Psoas muscle (tissue), 8 donors: ENCODE results near the gene TMCO2. TPM values are rescaled to one million over a fixed set of nuclear protein-coding genes. Genes with fewer than 3 reads are reported as not detected.

Experiments
- ATAC-seq, 4 donors: fragments of 200-7000 bp; cut with Tn5 transposase; one replicate each; pipeline ENCODE4 v1.9.1; 2020; ENCODE audit warnings: moderate library complexity in 3 of 4, mild to moderate bottlenecking in 2 of 4
- DNase-seq, 2 donors: peaks; one replicate each; pipeline ENCODE4 v3.0.0-alpha.2; 2020
- H3K27ac ChIP-seq: fragments of 200-600 bp; one replicate; pipeline ENCODE4 v1.8.0; 2022
- H3K27me3 ChIP-seq, 3 donors: fragments of 200-600 bp in 1 of 3; one replicate each; pipeline versions ENCODE4 v1.6.1 to v1.8.0; 2013 to 2022; ENCODE audit warnings: low read length in 2 of 3, mild to moderate bottlenecking in 2 of 3, moderate library complexity in 1 of 3; ENCODE audit not compliant: insufficient read depth in 3 of 3
- H3K36me3 ChIP-seq, 2 donors: fragments of 200-600 bp in 1 of 2; one replicate each; pipeline versions ENCODE4 v1.6.1 to v1.8.0; 2013 to 2022; ENCODE audit warnings: low read depth in 1 of 2, mild to moderate bottlenecking in 1 of 2, moderate library complexity in 1 of 2; ENCODE audit not compliant: insufficient read depth in 1 of 2
- H3K4me1 ChIP-seq: fragments of 200-600 bp; one replicate; pipeline ENCODE4 v1.8.0; 2022
- H3K4me3 ChIP-seq: fragments of 200-600 bp; one replicate; pipeline ENCODE4 v1.8.0; 2022; ENCODE audit warnings: mild to moderate bottlenecking
- H3K9me3 ChIP-seq: fragments of 200-600 bp; one replicate; pipeline ENCODE4 v1.8.0; 2022
- WGBS, 3 donors: extraction: QIAGEN DNeasy Blood & Tissue Kit; methylation state at CpG; one replicate each; pipeline versions ENCODE4 v1.1.6 to v1.1.7; 2013; 5-methylcytosine and 5-hydroxymethylcytosine counted together
- intact Hi-C, 2 donors: fragments of 100-400 bp; cut with DNase I; formaldehyde crosslinking; loops; one replicate each; pipeline versions ENCODE4 v1.11.0 to v1.14.2; 2022
- long read RNA-seq, 2 donors: library from polyadenylated mRNA; unstranded; transcript quantifications; one replicate each; pipeline ENCODE4 v2.0.0, GENCODE V29; 2021
- polyA plus RNA-seq, 3 donors: library from polyadenylated mRNA; stranded (reverse); fragments of 200-250 nt; gene quantifications; one replicate each; pipeline ENCODE4 v1.2.3, GENCODE V29; 2013
- total RNA-seq, 4 donors: library from RNA; stranded (reverse); fragmentation: NEBNext Ultra II Directional in 2 of 4; extraction: Animal tissue kit (Norgen Biotek cat#: 25700) in 2 of 4; gene quantifications; one replicate each; pipeline versions ENCODE4 v1.2.1 to v1.2.4, GENCODE V29; 2021 to 2023
- TF ChIP-seq, protein P1 (sequence below): fragments of 200-600 bp; IDR thresholded peaks from one replicate; pipeline ENCODE4 v1.8.0; 2022; ENCODE audit warnings: antibody characterized with exemption
- donor health status: healthy with polysubstance abuse.
- donor health status: DM: no; HTN: no; CAD: no; lungs with moderate emphysema.
- donor health status: Bipolar disorder and iron deficiency.
- donor health status: healthy.
- donor health status: DM: yes; HTN: yes; CAD: no.
- donor health status: DM: no; HTN: no; CAD: no.
- donor health status: DM: no; HTN: no; CAD: no.
- donor health status: DM: yes; HTN: yes; CAD: no.

The TMCO2 gene
- total RNA-seq, result not detected
- polyA plus RNA-seq, result under 1 TPM in 1 of 3 donors, not detected in 2; 0.19 TPM
- long read RNA-seq, donor 1, result 0 reads
- long read RNA-seq, donor 2, result 0 reads

DNA sequence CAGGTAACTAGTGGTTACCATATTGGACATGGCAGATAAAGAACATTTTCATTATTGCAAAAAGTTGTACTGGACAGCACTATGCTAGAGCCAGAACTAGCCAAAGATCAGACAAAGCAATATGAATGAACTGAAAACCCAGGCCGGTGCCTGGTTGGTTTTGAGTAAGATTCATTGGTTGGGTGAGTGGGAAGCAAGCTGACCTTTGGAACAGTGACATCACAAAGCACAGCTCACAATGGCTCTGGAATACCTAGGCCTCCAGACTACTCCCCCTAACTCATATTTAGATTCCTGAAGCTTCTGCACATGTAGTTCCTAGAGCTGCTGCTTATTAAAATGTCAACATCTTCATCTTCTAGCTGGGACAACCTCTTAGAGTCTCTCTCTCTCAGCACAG, at the start of gene TMCO2:
TMCO2 (plus strand) TSS at position 283 of the 400 bp plus-strand sequence; CDS start at position 340, 57 bp downstream.
- Histone ChIP-seq H3K9me3 (no peaks in the 10 kb centered on the region), H3K27ac (no peak within 1 kb of the TSS), H3K4me3 (no peak within 1 kb of the TSS), H3K27me3 (no peaks in the 10 kb centered on the region), H3K36me3 (no peaks in the 10 kb centered on the region), H3K4me1 (no peaks in the 10 kb centered on the region)
- no peak for ATAC-seq
- no peak for DNase-seq
- TF ChIP-seq, protein P1, sequence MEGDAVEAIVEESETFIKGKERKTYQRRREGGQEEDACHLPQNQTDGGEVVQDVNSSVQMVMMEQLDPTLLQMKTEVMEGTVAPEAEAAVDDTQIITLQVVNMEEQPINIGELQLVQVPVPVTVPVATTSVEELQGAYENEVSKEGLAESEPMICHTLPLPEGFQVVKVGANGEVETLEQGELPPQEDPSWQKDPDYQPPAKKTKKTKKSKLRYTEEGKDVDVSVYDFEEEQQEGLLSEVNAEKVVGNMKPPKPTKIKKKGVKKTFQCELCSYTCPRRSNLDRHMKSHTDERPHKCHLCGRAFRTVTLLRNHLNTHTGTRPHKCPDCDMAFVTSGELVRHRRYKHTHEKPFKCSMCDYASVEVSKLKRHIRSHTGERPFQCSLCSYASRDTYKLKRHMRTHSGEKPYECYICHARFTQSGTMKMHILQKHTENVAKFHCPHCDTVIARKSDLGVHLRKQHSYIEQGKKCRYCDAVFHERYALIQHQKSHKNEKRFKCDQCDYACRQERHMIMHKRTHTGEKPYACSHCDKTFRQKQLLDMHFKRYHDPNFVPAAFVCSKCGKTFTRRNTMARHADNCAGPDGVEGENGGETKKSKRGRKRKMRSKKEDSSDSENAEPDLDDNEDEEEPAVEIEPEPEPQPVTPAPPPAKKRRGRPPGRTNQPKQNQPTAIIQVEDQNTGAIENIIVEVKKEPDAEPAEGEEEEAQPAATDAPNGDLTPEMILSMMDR, result no peak
- intact Hi-C loops, result no loop called here
- 77 to 94% (median 92%) methylated on average over 1 of the region's 1 CpG for WGBS, 3 donors

DNA sequence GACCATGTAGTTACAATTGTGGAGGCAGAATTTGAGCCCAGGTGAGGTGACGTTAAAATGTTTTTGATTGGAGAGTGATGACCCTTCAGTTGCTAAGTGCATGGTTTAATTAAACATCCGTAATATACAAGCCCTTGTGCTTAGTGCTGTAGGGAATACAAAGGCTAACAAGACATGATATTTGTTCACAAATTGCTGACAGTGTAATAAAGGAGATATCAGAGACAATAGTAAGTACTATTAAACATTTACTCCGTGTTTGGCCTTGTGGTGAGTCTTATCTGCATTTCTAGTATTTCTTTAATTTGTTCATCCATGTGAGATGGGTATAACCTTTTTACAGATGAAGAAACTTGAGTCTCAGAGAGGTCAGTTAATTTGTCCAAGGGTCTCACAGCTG, 48.6 kb upstream of the TMCO2 start:
- 89 to 93% (median 92%) methylated on average over 3 of the region's 3 CpGs for WGBS, 3 donors
- H3K36me3 ChIP-seq, result peaks cover 0 to 72% of the 10 kb centered on the region in 2 donors
- DNase-seq (no peak), ATAC-seq (no peak)
- H3K4me1 ChIP-seq, result peaks cover 7% of the 10 kb centered on the region
- no peaks in the 10 kb centered on the region for H3K27me3 ChIP-seq
- TF ChIP-seq, protein P1, result no peak
- intact Hi-C loops, result no loop called here
- no peak overlapping the region for H3K4me3 ChIP-seq
- H3K27ac ChIP-seq, result no peak overlapping the region
- no peaks in the 10 kb centered on the region for H3K9me3 ChIP-seq

DNA sequence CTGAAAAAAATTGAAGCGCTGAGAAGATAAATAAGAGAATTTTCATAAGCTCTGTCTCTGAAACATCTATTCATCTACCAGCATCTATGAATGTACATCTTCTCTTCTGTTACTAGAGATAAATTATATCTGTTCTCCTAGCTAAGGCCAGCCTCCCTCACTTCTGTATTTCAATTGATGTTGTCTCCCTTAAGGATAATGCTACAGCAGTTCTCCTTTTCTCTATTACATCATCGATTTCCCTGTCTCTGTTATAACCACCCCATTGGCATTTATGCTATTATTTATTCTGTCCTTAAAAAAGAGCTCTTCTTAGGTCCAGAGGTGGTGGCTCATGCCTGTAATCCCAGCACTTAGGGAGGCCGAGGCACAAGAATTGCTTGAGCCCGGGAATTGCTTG, 42.9 kb upstream of the TMCO2 start:
- Histone ChIP-seq H3K4me1 (no peaks in the 10 kb centered on the region), H3K36me3 (peaks cover 4 to 66% of the 10 kb centered on the region in 2 donors), H3K9me3 (no peaks in the 10 kb centered on the region), H3K27ac (no peak overlapping the region), H3K27me3 (no peaks in the 10 kb centered on the region), H3K4me3 (no peak overlapping the region)
- ATAC-seq (no peak), DNase-seq (no peak)
- WGBS, 3 donors, result 94 to 98% (median 96%) methylated on average over 4 of the region's 4 CpGs
- intact Hi-C loops, result no loop called here
- TF ChIP-seq, protein P1, result no peak

DNA sequence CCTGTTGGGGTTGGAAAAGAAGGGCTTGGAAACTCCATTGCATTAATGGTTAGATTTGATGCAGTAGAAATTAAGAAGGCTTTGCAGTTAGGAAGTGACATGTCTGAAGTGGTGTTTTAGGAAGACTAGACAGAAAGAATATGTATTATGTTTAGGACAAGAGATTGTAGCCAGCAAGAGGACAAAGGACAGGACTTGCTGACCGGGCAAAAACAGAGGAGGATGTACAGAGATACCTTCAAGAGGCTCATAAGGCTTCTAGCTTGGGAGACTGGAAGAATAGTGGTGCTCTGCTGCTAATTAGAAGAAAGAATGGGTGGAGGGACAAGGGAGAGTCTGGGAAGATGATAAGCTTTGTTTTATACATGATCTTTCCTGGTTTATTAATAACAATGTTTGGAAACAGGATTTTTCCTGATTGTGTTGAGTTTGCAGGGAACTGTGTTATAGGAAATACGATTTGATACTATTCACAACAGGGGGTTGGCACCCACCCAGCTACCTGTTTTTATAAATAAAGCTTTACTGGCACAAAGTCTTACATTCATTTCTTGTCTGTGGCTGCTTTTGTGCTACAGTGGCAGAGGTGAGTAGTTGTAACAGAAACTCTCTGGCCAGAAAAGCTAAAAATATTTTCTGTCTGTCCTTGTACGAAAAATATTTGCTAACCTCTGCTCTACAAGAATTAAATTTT, 37.1 kb upstream of the TMCO2 start:
- no peak for DNase-seq
- no peak for ATAC-seq
- Histone ChIP-seq H3K27ac (no peak overlapping the region), H3K27me3 (no peaks in the 10 kb centered on the region), H3K4me3 (no peak overlapping the region), H3K9me3 (no peaks in the 10 kb centered on the region), H3K36me3 (peaks cover 4 to 58% of the 10 kb centered on the region in 2 donors), H3K4me1 (peaks cover 2% of the 10 kb centered on the region)
- intact Hi-C loops, result no loop called here
- TF ChIP-seq, protein P1, result no peak
- WGBS, 3 donors, result 68 to 77% (median 74%) methylated on average over 3 of the region's 3 CpGs
